HG03571 (cell line): ENCODE measurements around the gene SPATA24.

ENCODE experiments used
- ATAC-seq: cut with Tn5 transposase; IDR thresholded peaks from one replicate; pipeline ENCODE4 v1.9.1; 2021; ENCODE audit not compliant: unreplicated experiment

The SPATA24 gene

GRCh38 chr5:139383993-139384590, 19.8 kb downstream of the SPATA24 start:
- no peak for ATAC-seq

- ATAC-seq = no peak
These were observed 20.5 kb downstream of the SPATA24 start, which contains the start of gene SLC23A1 for GRCh38 chr5:139383275-139383992. Gene SLC23A1, minus strand, starts transcription at chr5:139383297. Its CDS starts 44 bp downstream, at chr5:139383253.

- no peak for ATAC-seq
These were observed 21.1 kb downstream of the SPATA24 start for GRCh38 chr5:139382807-139383206.

GRCh38 chr5:139381837-139382761, 21.8 kb downstream of the SPATA24 start:
- ATAC-seq = no peak

GRCh38 chr5:139379626-139380449, 24.1 kb downstream of the SPATA24 start:
- no peak for ATAC-seq

GRCh38 chr5:139378941-139379361, 24.9 kb downstream of the SPATA24 start:
- ATAC-seq = no peak

GRCh38 chr5:139378101-139378825, 25.6 kb downstream of the SPATA24 start:
- ATAC-seq = no peak

GRCh38 chr5:139377226-139377625, 26.7 kb downstream of the SPATA24 start:
- no peak for ATAC-seq

GRCh38 chr5:139376364-139376763, 27.5 kb downstream of the SPATA24 start:
- no peak for ATAC-seq

- no peak for ATAC-seq
These were observed 29.0 kb downstream of the SPATA24 start for GRCh38 chr5:139374909-139375308.

- no peak for ATAC-seq
These were observed 32.1 kb downstream of the SPATA24 start for GRCh38 chr5:139371482-139372435.

- no peak for ATAC-seq
These were observed 34.7 kb downstream of the SPATA24 start for GRCh38 chr5:139369181-139369580.

GRCh38 chr5:139368613-139369012, 35.3 kb downstream of the SPATA24 start:
- ATAC-seq = no peak

- no peak for ATAC-seq
These were observed 39.4 kb downstream of the SPATA24 start for GRCh38 chr5:139364466-139364865.

GRCh38 chr5:139363937-139364336, 40.0 kb downstream of the SPATA24 start:
- no peak for ATAC-seq

- ATAC-seq = no peak
These were observed 42.0 kb downstream of the SPATA24 start for GRCh38 chr5:139361835-139362429.

- no peak for ATAC-seq
These were observed 43.5 kb downstream of the SPATA24 start for GRCh38 chr5:139360384-139360783.

GRCh38 chr5:139358064-139358463, 45.8 kb downstream of the SPATA24 start:
- ATAC-seq = no peak
